ENCODE data around the gene HNRNPF. TPM values are rescaled to one million over a fixed set of nuclear protein-coding genes. Genes with fewer than 3 reads are reported as not detected.

Gene HNRNPF
- total and polyA plus RNA-seq, 2 of the 8 experiments (the other 6 are each of a cell fraction or from before 2014, with no cell fraction given), result 209 to 389 TPM

DNA sequence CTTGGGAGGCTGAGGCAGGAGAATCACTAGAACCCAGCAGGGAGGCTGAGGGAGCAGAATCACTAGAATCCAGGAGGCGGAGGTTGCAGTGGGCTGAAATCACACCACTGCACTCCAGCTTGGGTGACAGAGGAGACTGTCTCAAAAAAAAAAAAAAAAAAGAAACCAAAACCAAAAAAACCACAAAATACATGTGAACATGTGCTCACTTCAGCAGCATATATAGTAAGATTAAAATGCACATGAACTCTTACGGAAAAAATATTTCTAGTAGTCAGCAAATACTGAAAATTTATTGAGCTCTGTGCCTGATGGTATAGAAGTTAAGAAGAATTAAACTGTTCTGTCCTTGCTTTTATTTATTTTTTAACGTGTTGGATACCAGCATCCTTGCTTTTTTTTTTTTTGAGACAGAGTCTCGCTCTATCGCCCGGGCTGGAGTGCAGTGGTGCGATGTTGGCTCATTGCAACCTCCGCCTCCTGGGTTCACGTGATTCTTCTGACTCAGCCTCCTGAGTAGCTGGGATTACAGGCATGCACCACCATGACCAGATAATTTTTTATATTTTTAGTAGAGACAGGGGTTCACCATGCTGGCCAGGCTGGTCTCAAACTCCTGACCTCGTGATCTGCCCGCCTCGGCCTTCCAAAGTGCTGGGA lies 18.3 kb upstream of the HNRNPF start:
- Histone ChIP-seq H3K4me1 (replicated peaks in 1 of 4; ENCODE audit: control insufficient read depth in 3 of 4, insufficient read depth in 4 of 4, low read length in 3 of 4) (no peaks in the 10 kb centered on the region), H2BK20ac (ENCODE audit: low read length) (no peak overlapping the region), H4K91ac (replicated peaks; ENCODE audit: insufficient read length, low read length) (no peak overlapping the region), H3K14ac (ENCODE audit: insufficient read length) (no peak overlapping the region), H3K27me3 (replicated peaks in 1 of 4; ENCODE audit: control insufficient read depth in 3 of 4, extremely low read depth in 1 of 4, insufficient read depth in 3 of 4, low read length in 3 of 4) (no peaks in the 10 kb centered on the region), H2BK5ac (ENCODE audit: low read depth, low read length) (no peak overlapping the region), H2BK120ac (replicated peaks; ENCODE audit: low read depth, low read length) (no peak overlapping the region), H3K18ac (ENCODE audit: extremely low read depth, low read length) (no peak overlapping the region), H4K20me1 (replicated peaks in 1 of 2; ENCODE audit: control insufficient read depth in 1 of 2, insufficient read depth in 2 of 2, low read length in 2 of 2) (no peaks in the 10 kb centered on the region), H3K23ac (ENCODE audit: insufficient read length) (no peak overlapping the region), H2AFZ (ENCODE audit: low read length) (no peak overlapping the region), H3K9ac (replicated peaks in 1 of 4; ENCODE audit: extremely low read depth in 1 of 4, low read depth in 3 of 4, low read length in 3 of 4) (no peak overlapping the region), H2BK12ac (ENCODE audit: low read depth, low read length) (no peak overlapping the region), H3K4me3 (ENCODE audit: extremely low read depth in 1 of 4, insufficient read depth in 2 of 4, low read depth in 3 of 4, low read length in 4 of 4) (no peak overlapping the region), H4K8ac (ENCODE audit: extremely low read depth, insufficient read depth, low read length) (no peak overlapping the region), H3K27ac (ENCODE audit: low read depth, low read length) (no peak overlapping the region), H3K79me2 (ENCODE audit: control insufficient read depth in 1 of 2, insufficient read depth in 2 of 2, low read length in 2 of 2) (no peaks in the 10 kb centered on the region), H4K5ac (ENCODE audit: insufficient read length, low read depth, low read length) (no peak overlapping the region), H3K36me3 (ENCODE audit: control insufficient read depth in 2 of 4, insufficient read depth in 4 of 4, low read length in 3 of 4) (no peaks in the 10 kb centered on the region), H3K4me2 (ENCODE audit: insufficient read depth in 1 of 2, low read depth in 2 of 2, low read length in 2 of 2) (no peak overlapping the region), H3K79me1 (ENCODE audit: low read depth, low read length) (no peaks in the 10 kb centered on the region), H3K23me2 (ENCODE audit: low read depth, low read length) (no peaks in the 10 kb centered on the region), H2AK5ac (ENCODE audit: low read depth, low read length) (no peak overlapping the region), H3K4ac (replicated peaks; ENCODE audit: insufficient read length, low read depth, low read length) (no peak overlapping the region), H3K56ac (replicated peaks; ENCODE audit: insufficient read length, low read depth, low read length) (no peak overlapping the region), H2BK15ac (ENCODE audit: low read length) (no peak overlapping the region), H3K9me3 (ENCODE audit: insufficient read depth in 2 of 2, low read depth in 1 of 2, low read length in 1 of 2) (no peaks in the 10 kb centered on the region)
- no peak for DNase-seq (ENCODE audit: low read depth in 1 of 2, low spot score in 2 of 2)
- FAIRE-seq, result no peak
- ChIA-PET CTCF (ENCODE audit: partially characterized antibody) (interaction anchor here (1.2 kb wide), 1 partner anchor 44 kb away, joined by 5 read pairs; no protein-coding TSS in a partner anchor), POLR2A (ENCODE audit: partially characterized antibody) (interaction anchor here (1.3 to 1.8 kb wide), 4 partner anchors 10 to 32 kb away, joined by 3 to 7 read pairs (median 5); partner anchors contain the start of gene ZNF487)
- 91% methylated on average over 9 of the region's 12 CpGs; no CpG with 5 or more reads in 1 of the 2 experiments for whole genome bisulfite sequencing, 2 experiments (ENCODE audit: extremely low coverage in 1 of 2, insufficient coverage in 1 of 2, insufficient read length in 1 of 2, insufficient replicate concordance in 2 of 2, low coverage in 1 of 2, low lambda C conversion rate in 2 of 2, missing lambda C conversion rate in 1 of 2)
- TF ChIP-seq TBP (IDR thresholded peaks at IDR 0.05; ENCODE audit: low read depth, low read length) (no peak), ATF2 (IDR thresholded peaks at IDR 0.05; ENCODE audit: low read length) (no peak), CHD1 (IDR thresholded peaks at IDR 0.05; ENCODE audit: low read depth, low read length) (no peak), RXRA (IDR thresholded peaks at IDR 0.05; ENCODE audit: insufficient read depth, low read depth, low read length) (no peak), ZNF274 (IDR thresholded peaks at IDR 0.05; ENCODE audit: borderline replicate concordance, extremely low read depth, low read length) (no peak), RAD21 (IDR thresholded peaks at IDR 0.05 in 1 of 2, conservative IDR thresholded peaks at IDR 0.05 in 1 of 2; ENCODE audit: low read depth in 2 of 2, low read length in 2 of 2) (no peak), RNF2 (IDR thresholded peaks at IDR 0.05; ENCODE audit: borderline replicate concordance, low read depth, low read length, missing control alignments, poor library complexity, severe bottlenecking) (no peak), GABPA (IDR thresholded peaks at IDR 0.05; ENCODE audit: borderline replicate concordance, insufficient read depth, low read length) (no peak), CREB1 (IDR thresholded peaks at IDR 0.05) (no peak), KDM4A (IDR thresholded peaks at IDR 0.05; ENCODE audit: low read depth, low read length, severe bottlenecking) (no peak)

All from H1 (cell line).